Endothelial cell of umbilical vein (primary cell): ENCODE measurements around the gene NCAPG2. TPM values are rescaled to one million over a fixed set of nuclear protein-coding genes. Genes with fewer than 3 reads are reported as not detected.

Source experiments
- BruUV-seq: library from RNA; stranded (reverse); fragments of 400-500 nt; replicated peaks from 2 replicates; lab custom pipeline; 2021; lab: Mats Ljungman, UMichigan
- CTCF ChIA-PET: fragments of 300-600, 350-600 bp; sonication (Branson Sonifier 250); formaldehyde crosslinking; loops from one replicate; lab custom pipeline; 2021; ENCODE audit warnings: antibody characterized with exemption, inconsistent platforms; lab: Charles Lee
- POLR2A ChIA-PET: fragments of 300-600, 350-600 bp; sonication (Branson Sonifier 250); formaldehyde crosslinking; loops from one replicate; lab custom pipeline; 2021; ENCODE audit warnings: antibody characterized with exemption, inconsistent platforms; lab: Charles Lee
- DNase-seq: peaks from one replicate; pipeline ENCODE4 v3.0.0-alpha.2; 2011; ENCODE audit warnings: low read depth, low spot score
- FAIRE-seq: peaks from 2 replicates; lab custom pipeline; 2011; peaks lifted over from hg19 to GRCh38; lab: Jason Lieb, UNC
- H2AFZ ChIP-seq: 2 replicates; pipeline ENCODE4 v1.6.0; 2012; ENCODE audit warnings: low read depth, low read length, control low read depth, inconsistent platforms
- H3K27ac ChIP-seq: 2 replicates; pipeline ENCODE4 v1.5.1; 2011; ENCODE audit warnings: low read depth, mild to moderate bottlenecking, control low read depth, low read length, moderate library complexity; ENCODE audit not compliant: insufficient read depth
- H3K27me3 ChIP-seq, 2 experiments: 2 replicates each; pipeline versions ENCODE4 v1.6.0 to v1.6.1; 2011; ENCODE audit warnings: low read length in 2 of 2, mixed read lengths in 1 of 2; ENCODE audit not compliant: control insufficient read depth in 2 of 2, insufficient read depth in 2 of 2
- H3K36me3 ChIP-seq, 2 experiments: 2 replicates in 1 of 2; 3 replicates in 1 of 2; pipeline ENCODE4 v1.5.1; 2011; ENCODE audit warnings: low read length in 2 of 2, mild to moderate bottlenecking in 1 of 2, moderate library complexity in 1 of 2; ENCODE audit not compliant: control insufficient read depth in 2 of 2, insufficient read depth in 2 of 2; ENCODE audit errors: extremely low read depth in 1 of 2
- H3K4me1 ChIP-seq: 3 replicates; pipeline ENCODE4 v1.5.1; 2011; ENCODE audit warnings: mild to moderate bottlenecking, low read length; ENCODE audit not compliant: control insufficient read depth, insufficient read depth; ENCODE audit errors: extremely low read depth
- H3K4me2 ChIP-seq: 2 replicates; pipeline ENCODE4 v1.6.1; 2011; ENCODE audit warnings: low read length, control low read depth, mixed read lengths; ENCODE audit not compliant: insufficient read depth
- H3K4me3 ChIP-seq, 3 experiments: fragments of 200-600 bp in 1 of 3; sonication (generic), shearing (Covaris generic) in 1 of 3; replicated peaks in 1 of 3; 2 replicates each; pipeline ENCODE4 v1.5.1; 2011 to 2016; ENCODE audit warnings: control low read depth in 3 of 3, low read length in 3 of 3, mild to moderate bottlenecking in 2 of 3, inconsistent platforms in 1 of 3, low read depth in 1 of 3, moderate library complexity in 1 of 3; ENCODE audit not compliant: insufficient read depth in 1 of 3
- H3K79me2 ChIP-seq: 2 replicates; pipeline ENCODE4 v1.6.0; 2012; ENCODE audit warnings: low read length, inconsistent platforms; ENCODE audit not compliant: control insufficient read depth, insufficient read depth
- H3K9ac ChIP-seq: replicated peaks from 2 replicates; pipeline ENCODE3; 2011; ENCODE audit warnings: low read length, control low read depth; ENCODE audit not compliant: insufficient read depth; ENCODE audit errors: extremely low read depth
- H3K9me1 ChIP-seq: replicated peaks from 3 replicates; pipeline ENCODE4 v1.6.0; 2011; ENCODE audit warnings: mild to moderate bottlenecking, low read length; ENCODE audit not compliant: control insufficient read depth, insufficient read depth; ENCODE audit errors: extremely low read depth
- H3K9me3 ChIP-seq: replicated peaks from 2 replicates; pipeline ENCODE4 v1.5.1; 2012; ENCODE audit warnings: low read length, inconsistent platforms; ENCODE audit not compliant: control insufficient read depth, insufficient read depth
- H4K20me1 ChIP-seq: replicated peaks from 2 replicates; pipeline ENCODE3; 2011; ENCODE audit warnings: mild to moderate bottlenecking, low read length; ENCODE audit not compliant: control insufficient read depth, insufficient read depth; ENCODE audit errors: extremely low read depth
- CTCF ChIP-seq, 2 donors: IDR thresholded peaks; 1 replicate in 1 of 2; 2 replicates in 1 of 2; pipeline ENCODE4 v1.5.1; 2011; ENCODE audit warnings: low read length in 2 of 2, mild to moderate bottlenecking in 2 of 2, moderate library complexity in 2 of 2, control low read depth in 1 of 2, inconsistent platforms in 1 of 2, low read depth in 1 of 2; ENCODE audit not compliant: insufficient read depth in 1 of 2; ENCODE audit errors: extremely low read depth in 1 of 2
- EZH2 ChIP-seq: IDR thresholded peaks from 2 replicates; pipeline ENCODE4 v1.6.1; 2012; ENCODE audit warnings: borderline replicate concordance, low read depth, mild to moderate bottlenecking, moderate library complexity, low read length, inconsistent platforms; ENCODE audit not compliant: severe bottlenecking
- FOS ChIP-seq: IDR thresholded peaks from 2 replicates; pipeline ENCODE4 v1.6.1; 2011; ENCODE audit warnings: mild to moderate bottlenecking, low read length, moderate library complexity, borderline replicate concordance; ENCODE audit not compliant: insufficient read depth
- GATA2 ChIP-seq: IDR thresholded peaks from 2 replicates; pipeline ENCODE4 v1.7.0; 2011; ENCODE audit warnings: low read depth, mild to moderate bottlenecking, moderate library complexity, mixed read lengths, low read length; ENCODE audit not compliant: insufficient read length, insufficient read depth
- JUN ChIP-seq: IDR thresholded peaks from 2 replicates; pipeline ENCODE4 v1.6.1; 2011; ENCODE audit warnings: borderline replicate concordance, low read depth; ENCODE audit not compliant: insufficient read length, insufficient read depth
- MAX ChIP-seq: IDR thresholded peaks from 2 replicates; pipeline ENCODE4 v1.6.1; 2011; ENCODE audit not compliant: insufficient read depth, insufficient read length
- MYC ChIP-seq: IDR thresholded peaks from one replicate; pipeline ENCODE4 v1.6.1; 2011; ENCODE audit warnings: mild to moderate bottlenecking, low read depth, low read length
- POLR2A ChIP-seq: IDR thresholded peaks from 2 replicates; pipeline ENCODE4 v1.6.1; 2012; ENCODE audit warnings: low read depth, mild to moderate bottlenecking, control low read depth, low read length
- POLR2AphosphoS5 ChIP-seq: IDR thresholded peaks from 2 replicates; pipeline ENCODE4 v1.6.1; 2012; ENCODE audit warnings: low read depth, mild to moderate bottlenecking, control low read depth, low read length, moderate library complexity; ENCODE audit not compliant: insufficient read depth
- dilution Hi-C: fragments of 300-500 bp; cut with MboI; formaldehyde crosslinking; loops from one replicate; pipeline ENCODE4 v1.15.0; 2019; ENCODE audit warnings: low sequenced_read_pairs; ENCODE audit not compliant: extremely low pct_ligation_motif_present
- intact Hi-C: fragments of 100-400 bp; cut with micrococcal nuclease; formaldehyde crosslinking; loops from one replicate; pipeline ENCODE4 v1.10.0; 2022
- polyA plus RNA-seq, 4 experiments: library from polyadenylated mRNA; depleted of rRNA in 3 of 4; stranded (reverse) in 3 of 4; unstranded in 1 of 4; fragments of >200 nt; gene quantifications; 2 replicates each; pipeline versions ENCODE4 v1.2.1 to v1.2.3, GENCODE V29; 2011 to 2012; ENCODE audit warnings: missing spikeins in 1 of 4
- total RNA-seq: library from RNA; stranded (reverse); gene quantifications from 2 replicates; pipeline ENCODE4 v1.2.3, GENCODE V29; 2021

Gene NCAPG2
- total and polyA plus RNA-seq, 2 donors (not counting 3 experiments of a cell fraction or from before 2014, with no cell fraction given), result 19.2 to 62.3 TPM

GRCh38 chr7:158716802-158717201 is 12.2 kb upstream of the NCAPG2 start:
- FAIRE-seq, result no peak
- Histone ChIP-seq H3K79me2 (no peaks in the 10 kb centered on the region), H3K4me3 (no peak overlapping the region), H4K20me1 (no peaks in the 10 kb centered on the region), H3K36me3 (no peaks in the 10 kb centered on the region), H3K27me3 (peaks cover 0 to 2% of the 10 kb centered on the region in 2 experiments), H2AFZ (peak overlapping the region; percentile 33), H3K9me1 (no peaks in the 10 kb centered on the region), H3K4me2 (no peak overlapping the region), H3K27ac (no peak overlapping the region), H3K9ac (no peak overlapping the region), H3K4me1 (no peaks in the 10 kb centered on the region), H3K9me3 (no peaks in the 10 kb centered on the region)
- BruUV-seq, result no TSS peak
- DNase-seq, result no peak
- intact Hi-C loops, result no loop called here
- TF ChIP-seq CTCF (IDR thresholded peaks at IDR 0.05; ENCODE audit: extremely low read depth in 1 of 2, insufficient read depth in 1 of 2, low read depth in 1 of 2, low read length in 2 of 2), result no peak
- TF ChIP-seq MYC, result no peak
- TF ChIP-seq MAX, result no peak
- no peak for TF ChIP-seq POLR2AphosphoS5
- TF ChIP-seq POLR2A, result no peak
- no peak for TF ChIP-seq JUN
- no peak for TF ChIP-seq EZH2
- TF ChIP-seq FOS, result no peak
- no peak for TF ChIP-seq GATA2
- dilution Hi-C loops, result no loop called here
- ChIA-PET POLR2A (no interaction called here), CTCF (no interaction called here)
